ENCODE results near the gene MAP7D1.

MAP7D1 gene

GRCh38 chr1:36122062-36123030 is 33.6 kb upstream of the MAP7D1 start:
- TF ChIP-seq, protein P1, sequence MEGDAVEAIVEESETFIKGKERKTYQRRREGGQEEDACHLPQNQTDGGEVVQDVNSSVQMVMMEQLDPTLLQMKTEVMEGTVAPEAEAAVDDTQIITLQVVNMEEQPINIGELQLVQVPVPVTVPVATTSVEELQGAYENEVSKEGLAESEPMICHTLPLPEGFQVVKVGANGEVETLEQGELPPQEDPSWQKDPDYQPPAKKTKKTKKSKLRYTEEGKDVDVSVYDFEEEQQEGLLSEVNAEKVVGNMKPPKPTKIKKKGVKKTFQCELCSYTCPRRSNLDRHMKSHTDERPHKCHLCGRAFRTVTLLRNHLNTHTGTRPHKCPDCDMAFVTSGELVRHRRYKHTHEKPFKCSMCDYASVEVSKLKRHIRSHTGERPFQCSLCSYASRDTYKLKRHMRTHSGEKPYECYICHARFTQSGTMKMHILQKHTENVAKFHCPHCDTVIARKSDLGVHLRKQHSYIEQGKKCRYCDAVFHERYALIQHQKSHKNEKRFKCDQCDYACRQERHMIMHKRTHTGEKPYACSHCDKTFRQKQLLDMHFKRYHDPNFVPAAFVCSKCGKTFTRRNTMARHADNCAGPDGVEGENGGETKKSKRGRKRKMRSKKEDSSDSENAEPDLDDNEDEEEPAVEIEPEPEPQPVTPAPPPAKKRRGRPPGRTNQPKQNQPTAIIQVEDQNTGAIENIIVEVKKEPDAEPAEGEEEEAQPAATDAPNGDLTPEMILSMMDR (IDR thresholded peaks at IDR 0.05; ENCODE audit: borderline replicate concordance, insufficient read depth, low read depth, low read length) = no peak
- no peak overlapping the region for H3K4me3 ChIP-seq (ENCODE audit: low read depth, low read length)

DNA sequence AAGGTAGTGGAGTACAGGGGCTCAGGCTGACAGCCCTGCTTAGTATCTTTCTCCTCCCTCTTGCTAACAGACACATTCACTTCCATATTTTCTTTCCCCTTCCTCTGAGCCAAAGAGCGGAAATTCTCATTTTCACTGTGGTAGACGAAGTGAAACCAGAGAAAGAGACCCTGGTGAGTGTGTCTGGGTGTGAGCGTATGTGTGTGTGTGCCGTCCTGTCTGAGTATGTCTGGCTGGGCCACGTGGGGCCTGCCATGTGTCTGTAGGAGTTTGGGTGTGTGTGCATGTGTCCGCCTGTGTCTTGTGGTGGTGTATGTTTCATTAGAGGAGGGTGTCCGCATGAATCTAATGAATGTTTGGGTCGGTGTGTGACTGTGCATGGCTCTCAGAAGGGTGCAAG is 32.6 kb upstream of the MAP7D1 start:
- H3K4me3 ChIP-seq (ENCODE audit: low read depth, low read length) = no peak overlapping the region
- TF ChIP-seq, protein P1 (IDR thresholded peaks at IDR 0.05; ENCODE audit: borderline replicate concordance, insufficient read depth, low read depth, low read length) = no peak

DNA sequence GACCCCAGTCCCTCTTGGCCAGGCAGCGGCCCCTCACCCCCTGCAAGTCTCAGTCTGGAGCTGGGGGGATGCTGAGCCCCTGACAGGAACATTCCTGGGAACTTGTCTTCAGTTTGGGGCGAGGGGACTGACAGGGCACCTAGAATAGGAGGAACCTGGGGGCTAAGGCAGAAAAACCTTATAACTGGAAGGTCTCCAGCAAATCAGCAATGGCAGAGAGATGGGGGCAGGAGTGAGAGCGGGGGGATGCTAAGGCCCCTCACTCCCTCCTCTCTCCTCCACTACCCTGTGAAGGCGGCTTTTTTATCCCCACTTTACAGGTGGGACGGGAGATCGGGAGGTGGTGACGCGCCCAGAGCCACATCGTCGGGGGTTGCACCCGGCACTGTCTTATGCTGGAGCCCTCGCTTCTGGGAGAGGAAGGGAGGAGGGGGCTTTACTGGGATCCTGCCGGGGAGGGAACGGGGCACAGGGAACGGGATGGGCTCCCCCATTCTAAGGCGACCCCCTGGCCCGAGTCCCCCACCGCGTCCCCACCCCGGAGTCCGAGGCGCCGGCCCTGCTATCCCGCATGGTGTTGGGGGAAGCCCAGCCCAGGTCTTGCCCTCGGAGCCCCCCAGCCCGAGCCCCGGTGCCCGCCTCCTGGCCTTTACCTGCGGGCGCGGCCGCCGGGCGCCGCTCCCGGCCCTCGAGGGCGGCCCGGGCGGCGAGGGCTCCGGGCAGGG is 31.4 kb upstream of the MAP7D1 start:
- TF ChIP-seq, protein P1 (IDR thresholded peaks at IDR 0.05; ENCODE audit: borderline replicate concordance, insufficient read depth, low read depth, low read length) = no peak
- no peak overlapping the region for H3K4me3 ChIP-seq (ENCODE audit: low read depth, low read length)

DNA sequence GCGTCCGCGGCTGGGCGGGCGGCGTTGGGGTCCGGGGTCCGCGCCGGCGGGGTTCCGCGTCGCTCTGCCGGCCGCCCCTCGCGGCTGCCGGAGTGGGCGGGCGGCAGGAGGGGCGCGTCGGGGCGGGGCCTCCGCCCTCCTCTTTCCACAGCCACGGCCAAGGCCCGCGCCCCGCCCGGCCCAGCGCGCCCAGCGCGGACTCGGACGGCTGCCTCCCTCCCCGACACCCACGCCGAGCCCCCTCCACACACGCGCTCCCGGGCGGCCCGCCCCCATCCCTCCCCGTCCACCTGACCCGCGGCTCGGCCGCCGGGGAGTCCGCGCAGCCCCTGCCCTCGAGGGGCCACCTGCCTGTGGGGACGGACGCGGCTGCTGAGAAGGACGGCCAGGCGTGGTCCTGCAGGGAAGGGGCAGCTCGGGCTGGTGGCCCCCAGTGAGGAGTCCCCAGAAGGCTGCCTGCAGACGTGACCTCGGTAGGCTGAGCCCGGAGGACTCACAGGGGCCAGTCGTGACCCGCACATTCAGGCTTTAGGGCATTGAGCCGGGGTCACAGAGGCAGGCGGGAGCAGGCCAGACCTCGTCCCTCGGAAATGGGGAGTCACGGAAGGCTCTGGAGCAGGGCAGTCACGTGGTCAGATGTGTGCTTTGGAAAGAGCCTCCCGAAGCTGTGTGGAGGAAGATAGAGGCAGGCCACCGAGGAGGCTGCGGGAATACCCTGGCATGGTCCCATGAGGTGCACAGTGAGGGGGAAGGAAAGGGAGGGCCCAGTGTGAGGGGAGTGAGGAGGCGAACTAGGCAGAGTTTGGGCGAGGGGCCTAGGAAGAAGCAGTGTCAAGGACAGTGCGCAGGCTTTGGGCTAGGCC is 30.6 kb upstream of the MAP7D1 start, which contains the start of gene COL8A2:
Gene COL8A2 (minus strand): TSS at position 94 of the 863 bp plus-strand sequence. CDS start 24,980 bp downstream, outside the sequence.
- TF ChIP-seq, protein P1 (IDR thresholded peaks at IDR 0.05; ENCODE audit: borderline replicate concordance, insufficient read depth, low read depth, low read length) = no peak
- H3K4me3 ChIP-seq (ENCODE audit: low read depth, low read length) = peak within 1 kb of the TSS; percentile 2

GRCh38 chr1:36126005-36126716 is 29.8 kb upstream of the MAP7D1 start:
- TF ChIP-seq, protein P1 (IDR thresholded peaks at IDR 0.05; ENCODE audit: borderline replicate concordance, insufficient read depth, low read depth, low read length) = no peak
- H3K4me3 ChIP-seq (ENCODE audit: low read depth, low read length) = no peak overlapping the region

Measured in GM12875 (cell line).